ENCODE results near the gene TMEM101.

DNA sequence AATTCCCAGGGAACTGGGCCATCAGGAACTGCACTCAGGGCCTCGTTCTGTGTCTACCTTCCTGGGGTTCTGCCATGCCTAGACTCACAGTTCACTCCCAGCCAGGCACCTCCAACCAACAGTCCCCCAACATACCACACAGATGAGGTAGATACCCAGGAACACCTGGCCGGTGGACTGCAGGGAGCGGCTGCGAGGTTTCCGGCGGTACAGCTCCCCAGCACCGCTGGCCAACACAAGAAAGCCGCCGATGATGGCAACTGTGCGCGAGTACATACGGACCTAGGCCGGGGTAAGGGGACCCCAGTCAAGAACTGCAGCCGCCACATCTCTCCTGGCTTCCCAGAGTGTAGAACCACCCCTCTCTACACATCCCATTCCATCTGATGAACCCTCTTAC is 1.9 kb downstream of the TMEM101 start:
- TF ChIP-seq POLR2AphosphoS5 (IDR thresholded peaks at IDR 0.05; ENCODE audit: low read depth, low read length) = no peak
- no peak for TF ChIP-seq REST (IDR thresholded peaks at IDR 0.05; ENCODE audit: insufficient read depth in 1 of 2, low read depth in 2 of 2, low read length in 2 of 2)
- no peak for TF ChIP-seq SIN3A (IDR thresholded peaks at IDR 0.05; ENCODE audit: borderline replicate concordance, insufficient read depth, low read length)
